Measurements from ENCODE around the gene CELF4. TPM values are rescaled to one million over a fixed set of nuclear protein-coding genes. Genes with fewer than 3 reads are reported as not detected.

The CELF4 gene
- total and polyA plus RNA-seq, 4 donors: 0.24 to 3.0 (median 1.3) TPM

GRCh38 chr18:37385846-37386778 lies 179.5 kb downstream of the CELF4 start:
- ATAC-seq (ENCODE audit: insufficient read depth, low FRiP score) (no peak), DNase-seq (peak in 1 of 3 donors; percentile 45)
- no peak overlapping the region for H3K4me3 ChIP-seq
- H3K36me3 ChIP-seq (ENCODE audit: control insufficient read depth in 4 of 4, insufficient read depth in 4 of 4, low read length in 4 of 4): no peaks in the 10 kb centered on the region
- H3K4me1 ChIP-seq (ENCODE audit: control insufficient read depth in 5 of 5, insufficient read depth in 5 of 5, low read length in 5 of 5): peaks cover 0 to 22% (median 0%) of the 10 kb centered on the region in 5 donors
- WGBS, 2 donors: 82 to 83% methylated on average over 9 of the region's 9 CpGs
- H3K27ac ChIP-seq (ENCODE audit: low read depth in 1 of 2, low read length in 1 of 2): no peak overlapping the region
- TF ChIP-seq CTCF (IDR thresholded peaks at IDR 0.05; ENCODE audit: control extremely low read depth, extremely low read depth): peak; percentile 44
- H3K9me3 ChIP-seq (ENCODE audit: control insufficient read depth in 4 of 4, insufficient read depth in 3 of 4, low read length in 3 of 4): peaks cover 0 to 19% (median 2%) of the 10 kb centered on the region in 4 donors
- no peak overlapping the region for H3K9ac ChIP-seq (ENCODE audit: insufficient read depth in 1 of 2, low read length in 2 of 2)
- no peaks in the 10 kb centered on the region for H3K27me3 ChIP-seq (ENCODE audit: control insufficient read depth in 3 of 3, insufficient read depth in 3 of 3, low read length in 2 of 3)

GRCh38 chr18:37383846-37384595 lies 181.6 kb downstream of the CELF4 start:
- ATAC-seq (ENCODE audit: insufficient read depth, low FRiP score): no peak
- WGBS, 2 donors: 48 to 56% methylated on average over 17 of the region's 17 CpGs
- Histone ChIP-seq H3K9me3 (ENCODE audit: control insufficient read depth in 4 of 4, insufficient read depth in 3 of 4, low read length in 3 of 4) (peaks cover 0 to 7% (median 0%) of the 10 kb centered on the region in 4 donors), H3K36me3 (ENCODE audit: control insufficient read depth in 4 of 4, insufficient read depth in 4 of 4, low read length in 4 of 4) (no peaks in the 10 kb centered on the region), H3K9ac (ENCODE audit: insufficient read depth in 1 of 2, low read length in 2 of 2) (no peak overlapping the region), H3K27me3 (ENCODE audit: control insufficient read depth in 3 of 3, insufficient read depth in 3 of 3, low read length in 2 of 3) (no peaks in the 10 kb centered on the region), H3K27ac (ENCODE audit: low read depth in 1 of 2, low read length in 1 of 2) (no peak overlapping the region), H3K4me1 (ENCODE audit: control insufficient read depth in 5 of 5, insufficient read depth in 5 of 5, low read length in 5 of 5) (peaks cover 0 to 22% (median 0%) of the 10 kb centered on the region in 5 donors), H3K4me3 (no peak overlapping the region)
- no peak for TF ChIP-seq CTCF (IDR thresholded peaks at IDR 0.05; ENCODE audit: control extremely low read depth, extremely low read depth)
- peak in 1 of 3 donors; percentile 34 for DNase-seq

GRCh38 chr18:37383036-37383785 lies 182.4 kb downstream of the CELF4 start:
- Histone ChIP-seq H3K27ac (ENCODE audit: low read depth in 1 of 2, low read length in 1 of 2) (no peak overlapping the region), H3K9ac (ENCODE audit: insufficient read depth in 1 of 2, low read length in 2 of 2) (peak overlapping the region in 1 of 2 donors; percentile 7), H3K9me3 (ENCODE audit: control insufficient read depth in 4 of 4, insufficient read depth in 3 of 4, low read length in 3 of 4) (peaks cover 0 to 2% (median 0%) of the 10 kb centered on the region in 4 donors), H3K36me3 (ENCODE audit: control insufficient read depth in 4 of 4, insufficient read depth in 4 of 4, low read length in 4 of 4) (no peaks in the 10 kb centered on the region), H3K4me3 (no peak overlapping the region), H3K4me1 (ENCODE audit: control insufficient read depth in 5 of 5, insufficient read depth in 5 of 5, low read length in 5 of 5) (peaks cover 0 to 22% (median 0%) of the 10 kb centered on the region in 5 donors), H3K27me3 (ENCODE audit: control insufficient read depth in 3 of 3, insufficient read depth in 3 of 3, low read length in 2 of 3) (no peaks in the 10 kb centered on the region)
- 51 to 57% methylated on average over 8 of the region's 8 CpGs for WGBS, 2 donors
- DNase-seq (peak; percentile 73 to 90 (median 90)), ATAC-seq (ENCODE audit: insufficient read depth, low FRiP score) (no peak)
- TF ChIP-seq CTCF (IDR thresholded peaks at IDR 0.05; ENCODE audit: control extremely low read depth, extremely low read depth): no peak
